Measurements from ENCODE around the gene SERPINB13. TPM values are rescaled to one million over a fixed set of nuclear protein-coding genes. Genes with fewer than 3 reads are reported as not detected.
A peak's percentile ranks its signal among the peaks of the same experiment; 100 is the strongest.

Gene SERPINB13
- total RNA-seq, 5 donors from 2014 or later (not counting 1 experiment from before 2014, with no cell fraction given): not detected

GRCh38 chr18:63564561-63564960 is 22.6 kb upstream of the SERPINB13 start:
- no peaks in the 10 kb centered on the region for H3K4me1 Mint-ChIP-seq

GRCh38 chr18:63567276-63567675 is 19.9 kb upstream of the SERPINB13 start:
- H3K27me3 ChIP-seq (replicated peaks in 1 of 2; ENCODE audit: control insufficient read depth in 2 of 2, extremely low read depth in 1 of 2, insufficient read depth in 2 of 2, low read length in 1 of 2): peaks cover 0 to 18% of the 10 kb centered on the region in 2 experiments
- CTCF ChIA-PET: no interaction called here
- H3K4me3 ChIP-seq (ENCODE audit: control insufficient read depth in 1 of 2, extremely low read depth in 1 of 2, low read length in 1 of 2): no peak overlapping the region
- DNase-seq: no peak
- no peak overlapping the region for H3K27ac ChIP-seq (ENCODE audit: low read length)
- no peaks in the 10 kb centered on the region for H3K36me3 ChIP-seq (ENCODE audit: control insufficient read depth in 2 of 2, extremely low read depth in 1 of 2, insufficient read depth in 1 of 2, low read length in 1 of 2)
- H3K9me3 ChIP-seq: no peaks in the 10 kb centered on the region
- Mint-ChIP-seq H3K27me3 (peaks cover 13 to 17% of the 10 kb centered on the region in 2 donors), H3K27ac (no peak overlapping the region), H3K4me3 (no peak overlapping the region), H3K4me1 (no peaks in the 10 kb centered on the region), H3K9me3 (no peaks in the 10 kb centered on the region), H3K36me3 (no peaks in the 10 kb centered on the region)
- POLR2A ChIA-PET: no interaction called here
- no peaks in the 10 kb centered on the region for H3K4me1 ChIP-seq (ENCODE audit: control insufficient read depth in 1 of 2, extremely low read depth in 1 of 2, insufficient read depth in 2 of 2, low read length in 2 of 2)
- no peak for ATAC-seq (replicated peaks in 1 of 4)
- 48% methylated on average over 4 of the region's 5 CpGs for WGBS (ENCODE audit: insufficient coverage)

More at GRCh38 chr18:63564561-63564960, 22.6 kb upstream of the SERPINB13 start:
- Mint-ChIP-seq H3K4me3 (no peak overlapping the region), H3K27ac (no peak overlapping the region), H3K27me3 (peaks cover 13% of the 10 kb centered on the region in 2 donors), H3K9me3 (no peaks in the 10 kb centered on the region), H3K36me3 (no peaks in the 10 kb centered on the region)
- no peak for ATAC-seq (replicated peaks in 1 of 4)
- Histone ChIP-seq H3K4me1 (ENCODE audit: control insufficient read depth in 1 of 2, extremely low read depth in 1 of 2, insufficient read depth in 2 of 2, low read length in 2 of 2) (no peaks in the 10 kb centered on the region), H3K27me3 (replicated peaks in 1 of 2; ENCODE audit: control insufficient read depth in 2 of 2, extremely low read depth in 1 of 2, insufficient read depth in 2 of 2, low read length in 1 of 2) (peaks cover 0 to 18% of the 10 kb centered on the region in 2 experiments), H3K36me3 (ENCODE audit: control insufficient read depth in 2 of 2, extremely low read depth in 1 of 2, insufficient read depth in 1 of 2, low read length in 1 of 2) (no peaks in the 10 kb centered on the region), H3K4me3 (ENCODE audit: control insufficient read depth in 1 of 2, extremely low read depth in 1 of 2, low read length in 1 of 2) (no peak overlapping the region), H3K9me3 (no peaks in the 10 kb centered on the region), H3K27ac (ENCODE audit: low read length) (no peak overlapping the region)
- WGBS (ENCODE audit: insufficient coverage): 44% methylated on average over 1 of the region's 1 CpG
- CTCF ChIA-PET: no interaction called here
- DNase-seq: no peak
- POLR2A ChIA-PET: no interaction called here

- CTCF ChIA-PET: no interaction called here
- Mint-ChIP-seq H3K27me3 (peaks cover 16 to 20% of the 10 kb centered on the region in 2 donors), H3K4me1 (no peaks in the 10 kb centered on the region)
Measured at GRCh38 chr18:63567825-63568224, 19.3 kb upstream of the SERPINB13 start.

GRCh38 chr18:63570721-63571120 is 16.4 kb upstream of the SERPINB13 start:
- peaks cover 18 to 19% of the 10 kb centered on the region in 2 donors for H3K27me3 Mint-ChIP-seq
- no peak overlapping the region for H3K4me3 Mint-ChIP-seq
- no peak overlapping the region for H3K27ac ChIP-seq (ENCODE audit: low read length)
- no peaks in the 10 kb centered on the region for H3K4me1 ChIP-seq (ENCODE audit: control insufficient read depth in 1 of 2, extremely low read depth in 1 of 2, insufficient read depth in 2 of 2, low read length in 2 of 2)
- H3K27me3 ChIP-seq (replicated peaks in 1 of 2; ENCODE audit: control insufficient read depth in 2 of 2, extremely low read depth in 1 of 2, insufficient read depth in 2 of 2, low read length in 1 of 2): peaks cover 0 to 12% of the 10 kb centered on the region in 2 experiments
- no peaks in the 10 kb centered on the region for H3K4me1 Mint-ChIP-seq
- no peaks in the 10 kb centered on the region for H3K9me3 Mint-ChIP-seq
- no peaks in the 10 kb centered on the region for H3K36me3 ChIP-seq (ENCODE audit: control insufficient read depth in 2 of 2, extremely low read depth in 1 of 2, insufficient read depth in 1 of 2, low read length in 1 of 2)
- ChIA-PET CTCF (no interaction called here), POLR2A (interaction anchor here in 1 of 2 donors (0.5 kb wide), 1 partner anchor 424 kb away, joined by 3 read pairs; no protein-coding TSS in a partner anchor)
- 100% methylated on average over 1 of the region's 6 CpGs for WGBS (ENCODE audit: insufficient coverage)
- no peaks in the 10 kb centered on the region for H3K36me3 Mint-ChIP-seq
- no peak overlapping the region for H3K27ac Mint-ChIP-seq
- DNase-seq (no peak), ATAC-seq (replicated peaks in 1 of 4) (no peak)
- H3K4me3 ChIP-seq (ENCODE audit: control insufficient read depth in 1 of 2, extremely low read depth in 1 of 2, low read length in 1 of 2): no peak overlapping the region
- H3K9me3 ChIP-seq: no peaks in the 10 kb centered on the region

More at GRCh38 chr18:63567825-63568224, 19.3 kb upstream of the SERPINB13 start:
- no peak overlapping the region for H3K27ac ChIP-seq (ENCODE audit: low read length)
- no peaks in the 10 kb centered on the region for H3K36me3 ChIP-seq (ENCODE audit: control insufficient read depth in 2 of 2, extremely low read depth in 1 of 2, insufficient read depth in 1 of 2, low read length in 1 of 2)
- 70% methylated on average over 9 of the region's 9 CpGs for WGBS (ENCODE audit: insufficient coverage)
- H3K4me3 ChIP-seq (ENCODE audit: control insufficient read depth in 1 of 2, extremely low read depth in 1 of 2, low read length in 1 of 2): no peak overlapping the region
- H3K9me3 ChIP-seq: no peaks in the 10 kb centered on the region
- no peaks in the 10 kb centered on the region for H3K4me1 ChIP-seq (ENCODE audit: control insufficient read depth in 1 of 2, extremely low read depth in 1 of 2, insufficient read depth in 2 of 2, low read length in 2 of 2)
- Mint-ChIP-seq H3K27ac (peak overlapping the region in 1 of 2 donors; percentile 23), H3K36me3 (no peaks in the 10 kb centered on the region), H3K4me3 (no peak overlapping the region), H3K9me3 (no peaks in the 10 kb centered on the region)
- DNase-seq (no peak), ATAC-seq (replicated peaks in 1 of 4) (no peak)
- POLR2A ChIA-PET: no interaction called here
- peaks cover 0 to 18% of the 10 kb centered on the region in 2 experiments for H3K27me3 ChIP-seq (replicated peaks in 1 of 2; ENCODE audit: control insufficient read depth in 2 of 2, extremely low read depth in 1 of 2, insufficient read depth in 2 of 2, low read length in 1 of 2)

GRCh38 chr18:63575681-63576080 is 11.5 kb upstream of the SERPINB13 start:
- CTCF ChIA-PET: no interaction called here

GRCh38 chr18:63578357-63578958 is 8.7 kb upstream of the SERPINB13 start:
- ChIA-PET CTCF (interaction anchor here in 1 of 2 donors (0.5 to 1.3 kb wide), 2 partner anchors 60 to 150 kb away, joined by 3 to 6 read pairs; no protein-coding TSS in a partner anchor), POLR2A (no interaction called here)
- no peak overlapping the region for H3K27ac Mint-ChIP-seq
- 20% methylated on average over 1 of the region's 5 CpGs for WGBS (ENCODE audit: insufficient coverage)
- Histone ChIP-seq H3K4me1 (ENCODE audit: control insufficient read depth in 1 of 2, extremely low read depth in 1 of 2, insufficient read depth in 2 of 2, low read length in 2 of 2) (no peaks in the 10 kb centered on the region), H3K27me3 (replicated peaks in 1 of 2; ENCODE audit: control insufficient read depth in 2 of 2, extremely low read depth in 1 of 2, insufficient read depth in 2 of 2, low read length in 1 of 2) (no peaks in the 10 kb centered on the region), H3K36me3 (ENCODE audit: control insufficient read depth in 2 of 2, extremely low read depth in 1 of 2, insufficient read depth in 1 of 2, low read length in 1 of 2) (no peaks in the 10 kb centered on the region), H3K4me3 (ENCODE audit: control insufficient read depth in 1 of 2, extremely low read depth in 1 of 2, low read length in 1 of 2) (no peak overlapping the region), H3K9me3 (no peaks in the 10 kb centered on the region), H3K27ac (ENCODE audit: low read length) (no peak overlapping the region)
- peaks cover 6 to 15% of the 10 kb centered on the region in 2 donors for H3K27me3 Mint-ChIP-seq
- H3K9me3 Mint-ChIP-seq: no peaks in the 10 kb centered on the region
- H3K36me3 Mint-ChIP-seq: no peaks in the 10 kb centered on the region
- ATAC-seq (replicated peaks in 1 of 4) (no peak), DNase-seq (peak in 1 of 35 experiments; percentile 6)
- H3K4me3 Mint-ChIP-seq: no peak overlapping the region
- H3K4me1 Mint-ChIP-seq: no peaks in the 10 kb centered on the region

More at GRCh38 chr18:63575681-63576080, 11.5 kb upstream of the SERPINB13 start:
- no peak overlapping the region for H3K27ac Mint-ChIP-seq
- peaks cover 7 to 14% of the 10 kb centered on the region in 2 donors for H3K27me3 Mint-ChIP-seq
- no peaks in the 10 kb centered on the region for H3K9me3 ChIP-seq
- no peaks in the 10 kb centered on the region for H3K4me1 Mint-ChIP-seq
- no peaks in the 10 kb centered on the region for H3K4me1 ChIP-seq (ENCODE audit: control insufficient read depth in 1 of 2, extremely low read depth in 1 of 2, insufficient read depth in 2 of 2, low read length in 2 of 2)
- ATAC-seq (replicated peaks in 1 of 4): no peak
- H3K9me3 Mint-ChIP-seq: no peaks in the 10 kb centered on the region
- H3K27me3 ChIP-seq (replicated peaks in 1 of 2; ENCODE audit: control insufficient read depth in 2 of 2, extremely low read depth in 1 of 2, insufficient read depth in 2 of 2, low read length in 1 of 2): no peaks in the 10 kb centered on the region
- H3K4me3 ChIP-seq (ENCODE audit: control insufficient read depth in 1 of 2, extremely low read depth in 1 of 2, low read length in 1 of 2): no peak overlapping the region
- POLR2A ChIA-PET: no interaction called here
- no peak overlapping the region for H3K27ac ChIP-seq (ENCODE audit: low read length)
- no peak for DNase-seq
- no peaks in the 10 kb centered on the region for H3K36me3 ChIP-seq (ENCODE audit: control insufficient read depth in 2 of 2, extremely low read depth in 1 of 2, insufficient read depth in 1 of 2, low read length in 1 of 2)
- no peak overlapping the region for H3K4me3 Mint-ChIP-seq
- no peaks in the 10 kb centered on the region for H3K36me3 Mint-ChIP-seq

Measured in T-cell (primary cell).